ENCODE data around the gene DDR2.
A peak's percentile ranks its signal among the peaks of the same experiment; 100 is the strongest.

DDR2 gene

DNA sequence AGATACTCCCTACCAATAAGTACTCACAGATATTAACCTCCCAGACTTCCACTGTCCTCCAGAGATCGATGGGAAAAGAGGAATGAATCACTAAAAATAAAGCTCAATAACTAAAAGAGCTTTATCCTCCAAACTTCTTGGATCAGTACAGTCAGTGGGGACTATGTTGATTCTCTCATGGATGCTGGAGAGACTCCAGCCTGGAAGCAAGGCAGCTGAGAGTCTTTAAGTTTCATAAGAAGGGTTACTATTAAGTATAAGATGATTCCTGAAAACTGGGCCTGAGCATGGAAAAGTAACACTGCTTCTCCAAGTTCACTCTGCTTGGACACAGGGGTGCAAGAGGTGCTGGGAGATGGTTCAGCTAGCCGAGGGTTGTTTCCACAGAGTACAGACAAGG is 6.2 kb upstream of the DDR2 start:
- Histone ChIP-seq H3K4me2 (ENCODE audit: low read length) (no peak overlapping the region), H3K4ac (ENCODE audit: low read depth, low read length) (no peak overlapping the region), H3K4me3 (ENCODE audit: low read length) (no peak overlapping the region), H3K56ac (ENCODE audit: low read length) (no peak overlapping the region), H3K4me1 (ENCODE audit: control insufficient read depth, low read depth, low read length) (no peaks in the 10 kb centered on the region), H3K27ac (ENCODE audit: low read depth, low read length) (no peak overlapping the region), H3K27me3 (ENCODE audit: insufficient read depth, low read length, poor library complexity) (no peaks in the 10 kb centered on the region), H3K79me1 (ENCODE audit: low read length) (no peaks in the 10 kb centered on the region), H3K23ac (ENCODE audit: low read length) (no peak overlapping the region), H2AK5ac (ENCODE audit: low read length) (no peak overlapping the region), H2BK120ac (ENCODE audit: low read depth, low read length) (no peak overlapping the region), H2BK15ac (replicated peaks; ENCODE audit: low read depth) (no peak overlapping the region), H3K18ac (ENCODE audit: low read length) (no peak overlapping the region), H4K8ac (ENCODE audit: low read depth, low read length) (no peak overlapping the region), H2BK5ac (ENCODE audit: low read length) (no peak overlapping the region), H3K79me2 (ENCODE audit: control insufficient read depth, insufficient read depth, low read length) (no peaks in the 10 kb centered on the region), H4K5ac (ENCODE audit: low read length) (no peak overlapping the region), H3K36me3 (ENCODE audit: control insufficient read depth, insufficient read depth, low read length) (no peaks in the 10 kb centered on the region), H3K9ac (ENCODE audit: low read length) (no peak overlapping the region)
- DNase-seq = no peak
- WGBS (ENCODE audit: extremely low coverage, insufficient coverage, low lambda C conversion rate) = no CpG with 5 or more reads among the region's 2 CpGs

DNA sequence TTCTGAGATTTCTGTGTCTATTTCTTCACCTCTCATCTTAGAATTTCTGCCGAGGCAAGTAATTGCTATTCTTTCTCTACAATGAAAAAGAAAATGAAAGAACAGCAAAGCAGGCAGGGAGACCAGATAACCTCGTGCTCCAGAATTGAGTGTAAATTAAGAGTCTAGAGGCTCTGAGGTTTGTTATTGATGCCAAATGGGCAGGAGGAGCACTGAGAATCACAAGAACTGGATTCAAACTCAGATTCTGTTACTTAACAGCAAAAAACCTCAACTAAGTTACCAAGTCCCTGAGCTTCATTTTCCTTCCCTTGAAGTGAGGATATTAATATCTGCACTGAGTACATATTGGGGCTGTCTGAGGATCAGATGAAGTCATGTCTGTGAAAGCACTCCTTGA is 5.5 kb upstream of the DDR2 start:
- H3K27me3 ChIP-seq (ENCODE audit: insufficient read depth, low read length, poor library complexity) = no peaks in the 10 kb centered on the region
- H4K5ac ChIP-seq (ENCODE audit: low read length) = no peak overlapping the region
- H2BK5ac ChIP-seq (ENCODE audit: low read length) = no peak overlapping the region
- H3K4me1 ChIP-seq (ENCODE audit: control insufficient read depth, low read depth, low read length) = peaks cover 2% of the 10 kb centered on the region
- no peaks in the 10 kb centered on the region for H3K79me2 ChIP-seq (ENCODE audit: control insufficient read depth, insufficient read depth, low read length)
- no peaks in the 10 kb centered on the region for H3K79me1 ChIP-seq (ENCODE audit: low read length)
- H4K8ac ChIP-seq (ENCODE audit: low read depth, low read length) = no peak overlapping the region
- no peak overlapping the region for H3K4me3 ChIP-seq (ENCODE audit: low read length)
- no peak for DNase-seq
- no peak overlapping the region for H3K18ac ChIP-seq (ENCODE audit: low read length)
- H3K27ac ChIP-seq (ENCODE audit: low read depth, low read length) = no peak overlapping the region
- no peak overlapping the region for H3K9ac ChIP-seq (ENCODE audit: low read length)
- no peak overlapping the region for H2AK5ac ChIP-seq (ENCODE audit: low read length)
- no peak overlapping the region for H2BK15ac ChIP-seq (replicated peaks; ENCODE audit: low read depth)
- H3K36me3 ChIP-seq (ENCODE audit: control insufficient read depth, insufficient read depth, low read length) = no peaks in the 10 kb centered on the region
- H3K23ac ChIP-seq (ENCODE audit: low read length) = no peak overlapping the region
- H3K4me2 ChIP-seq (ENCODE audit: low read length) = no peak overlapping the region
- no CpG with 5 or more reads among the region's 2 CpGs for WGBS (ENCODE audit: extremely low coverage, insufficient coverage, low lambda C conversion rate)
- no peak overlapping the region for H3K56ac ChIP-seq (ENCODE audit: low read length)
- no peak overlapping the region for H2BK120ac ChIP-seq (ENCODE audit: low read depth, low read length)
- no peak overlapping the region for H3K4ac ChIP-seq (ENCODE audit: low read depth, low read length)

DNA sequence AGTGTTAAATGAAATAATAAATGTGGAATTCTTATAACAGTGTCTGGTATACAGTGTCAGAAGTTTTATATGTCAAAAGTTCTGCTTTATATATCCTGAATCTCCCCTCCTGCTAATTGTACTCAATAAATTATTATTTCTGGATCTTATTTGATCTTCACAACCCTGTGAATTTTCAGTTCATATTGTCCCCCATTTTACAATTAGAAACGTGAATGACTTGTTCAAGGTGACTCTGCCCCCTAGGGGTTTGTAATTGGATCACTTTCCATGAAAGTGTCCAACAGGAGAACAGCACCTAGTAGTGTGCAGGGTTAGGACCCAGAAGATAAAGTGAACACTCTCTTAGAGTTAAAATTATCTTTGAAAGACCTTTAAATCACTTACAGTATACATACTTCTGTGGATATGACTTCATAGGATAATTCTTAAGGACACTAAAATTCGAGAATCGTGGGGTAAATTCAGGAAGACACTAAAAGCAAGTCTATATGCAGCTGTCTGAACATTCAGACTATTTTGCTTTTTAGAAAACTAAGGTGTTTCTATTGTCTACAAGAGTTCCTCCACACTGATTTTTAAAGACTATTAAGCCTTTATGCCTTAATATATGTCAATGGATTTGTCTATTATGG is 4.5 kb upstream of the DDR2 start:
- Histone ChIP-seq H4K8ac (ENCODE audit: low read depth, low read length) (no peak overlapping the region), H3K18ac (ENCODE audit: low read length) (no peak overlapping the region), H2AK5ac (ENCODE audit: low read length) (no peak overlapping the region), H3K36me3 (ENCODE audit: control insufficient read depth, insufficient read depth, low read length) (no peaks in the 10 kb centered on the region), H2BK15ac (replicated peaks; ENCODE audit: low read depth) (no peak overlapping the region), H3K4me3 (ENCODE audit: low read length) (no peak overlapping the region), H3K27ac (ENCODE audit: low read depth, low read length) (no peak overlapping the region), H3K4ac (ENCODE audit: low read depth, low read length) (no peak overlapping the region), H2BK120ac (ENCODE audit: low read depth, low read length) (no peak overlapping the region), H3K4me1 (ENCODE audit: control insufficient read depth, low read depth, low read length) (peaks cover 3% of the 10 kb centered on the region), H3K56ac (ENCODE audit: low read length) (no peak overlapping the region), H2BK5ac (ENCODE audit: low read length) (no peak overlapping the region), H3K79me1 (ENCODE audit: low read length) (no peaks in the 10 kb centered on the region), H3K23ac (ENCODE audit: low read length) (no peak overlapping the region), H3K4me2 (ENCODE audit: low read length) (no peak overlapping the region), H4K5ac (ENCODE audit: low read length) (no peak overlapping the region), H3K27me3 (ENCODE audit: insufficient read depth, low read length, poor library complexity) (no peaks in the 10 kb centered on the region), H3K79me2 (ENCODE audit: control insufficient read depth, insufficient read depth, low read length) (no peaks in the 10 kb centered on the region), H3K9ac (ENCODE audit: low read length) (no peak overlapping the region)
- DNase-seq = peak; percentile 39
- no CpG with 5 or more reads among the region's 3 CpGs for WGBS (ENCODE audit: extremely low coverage, insufficient coverage, low lambda C conversion rate)

DNA sequence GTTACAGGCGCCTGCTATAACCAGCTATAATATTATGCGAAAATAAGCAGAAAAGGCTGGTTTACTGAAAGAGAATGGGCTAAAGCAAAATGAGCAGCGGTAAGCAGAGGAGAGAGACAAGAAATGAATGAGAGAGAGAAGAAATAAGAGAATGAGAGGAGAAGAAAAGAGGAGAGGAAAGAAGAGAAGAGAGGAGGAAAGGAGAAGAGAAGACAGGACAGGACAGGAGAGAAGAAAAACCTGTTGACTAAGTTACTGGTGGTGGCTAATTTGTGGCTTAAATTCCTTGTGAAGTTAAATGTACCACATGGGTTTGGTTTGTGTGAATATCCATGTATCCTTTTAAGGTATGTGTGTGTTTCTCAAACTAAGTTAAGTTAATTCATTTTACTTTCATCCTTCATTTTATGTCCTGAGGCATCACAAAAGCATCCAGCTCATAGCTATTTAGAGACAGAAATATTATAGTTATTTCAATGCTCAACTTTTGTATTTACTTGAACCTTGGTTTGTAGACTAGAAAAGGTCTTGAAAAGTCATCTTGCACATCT is 3.1 kb upstream of the DDR2 start:
- no peak overlapping the region for H3K56ac ChIP-seq (ENCODE audit: low read length)
- H2AK5ac ChIP-seq (ENCODE audit: low read length) = no peak overlapping the region
- WGBS (ENCODE audit: extremely low coverage, insufficient coverage, low lambda C conversion rate) = no CpG with 5 or more reads among the region's 3 CpGs

DNA sequence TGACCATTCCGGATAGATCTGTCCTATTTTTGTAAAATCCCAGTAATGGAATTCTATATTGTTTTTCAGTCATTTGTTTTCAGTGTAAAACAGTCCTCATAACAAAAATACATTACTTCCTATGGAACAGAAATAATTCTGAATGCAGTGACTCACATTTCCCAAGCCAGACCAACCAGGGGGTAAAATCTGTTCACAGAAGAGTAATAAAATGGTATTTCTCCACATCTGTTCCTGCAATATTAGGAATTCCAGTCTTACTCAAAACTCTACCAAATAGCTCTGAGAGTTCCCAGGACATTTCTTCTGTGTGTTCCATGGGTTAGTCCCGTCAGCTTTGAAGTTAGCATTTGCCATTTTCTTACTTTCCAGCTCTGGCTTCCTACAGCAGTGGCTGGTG is 2.6 kb upstream of the DDR2 start:
- Histone ChIP-seq H3K4me2 (ENCODE audit: low read length) (no peak overlapping the region), H2AK5ac (ENCODE audit: low read length) (no peak overlapping the region), H3K27ac (ENCODE audit: low read depth, low read length) (no peak overlapping the region), H2BK15ac (replicated peaks; ENCODE audit: low read depth) (no peak overlapping the region), H3K9ac (ENCODE audit: low read length) (no peak overlapping the region), H3K4ac (ENCODE audit: low read depth, low read length) (no peak overlapping the region), H3K27me3 (ENCODE audit: insufficient read depth, low read length, poor library complexity) (no peaks in the 10 kb centered on the region), H3K4me3 (ENCODE audit: low read length) (no peak overlapping the region), H4K8ac (ENCODE audit: low read depth, low read length) (no peak overlapping the region), H3K4me1 (ENCODE audit: control insufficient read depth, low read depth, low read length) (peaks cover 3% of the 10 kb centered on the region), H3K79me2 (ENCODE audit: control insufficient read depth, insufficient read depth, low read length) (no peaks in the 10 kb centered on the region), H2BK5ac (ENCODE audit: low read length) (no peak overlapping the region), H3K79me1 (ENCODE audit: low read length) (no peaks in the 10 kb centered on the region), H3K23ac (ENCODE audit: low read length) (no peak overlapping the region), H3K56ac (ENCODE audit: low read length) (no peak overlapping the region), H3K18ac (ENCODE audit: low read length) (no peak overlapping the region), H3K36me3 (ENCODE audit: control insufficient read depth, insufficient read depth, low read length) (no peaks in the 10 kb centered on the region), H4K5ac (ENCODE audit: low read length) (no peak overlapping the region), H2BK120ac (ENCODE audit: low read depth, low read length) (no peak overlapping the region)
- no peak for DNase-seq
- no CpG with 5 or more reads among the region's 2 CpGs for WGBS (ENCODE audit: extremely low coverage, insufficient coverage, low lambda C conversion rate)

More for the DNA sequence above, 3.1 kb upstream of the DDR2 start:
- H3K4me1 ChIP-seq (ENCODE audit: control insufficient read depth, low read depth, low read length) = peaks cover 3% of the 10 kb centered on the region
- H3K18ac ChIP-seq (ENCODE audit: low read length) = no peak overlapping the region
- no peaks in the 10 kb centered on the region for H3K79me1 ChIP-seq (ENCODE audit: low read length)
- no peak overlapping the region for H3K4me3 ChIP-seq (ENCODE audit: low read length)
- H4K5ac ChIP-seq (ENCODE audit: low read length) = no peak overlapping the region
- no peak for DNase-seq
- no peak overlapping the region for H4K8ac ChIP-seq (ENCODE audit: low read depth, low read length)
- H2BK120ac ChIP-seq (ENCODE audit: low read depth, low read length) = no peak overlapping the region
- no peak overlapping the region for H3K4ac ChIP-seq (ENCODE audit: low read depth, low read length)
- H3K9ac ChIP-seq (ENCODE audit: low read length) = no peak overlapping the region
- H3K4me2 ChIP-seq (ENCODE audit: low read length) = no peak overlapping the region
- H3K79me2 ChIP-seq (ENCODE audit: control insufficient read depth, insufficient read depth, low read length) = no peaks in the 10 kb centered on the region
- H3K36me3 ChIP-seq (ENCODE audit: control insufficient read depth, insufficient read depth, low read length) = no peaks in the 10 kb centered on the region
- H3K27ac ChIP-seq (ENCODE audit: low read depth, low read length) = no peak overlapping the region
- H2BK5ac ChIP-seq (ENCODE audit: low read length) = no peak overlapping the region
- H3K23ac ChIP-seq (ENCODE audit: low read length) = no peak overlapping the region
- H3K27me3 ChIP-seq (ENCODE audit: insufficient read depth, low read length, poor library complexity) = no peaks in the 10 kb centered on the region
- H2BK15ac ChIP-seq (replicated peaks; ENCODE audit: low read depth) = no peak overlapping the region

Measured in mesendoderm (in vitro differentiated cells).